ENCODE measurements around the gene CD36. TPM values are rescaled to one million over a fixed set of nuclear protein-coding genes. Genes with fewer than 3 reads are reported as not detected.

Gene CD36
- total and polyA plus RNA-seq, 10 of the 15 experiments (the other 5 are each of a cell fraction or from before 2014, with no cell fraction given), result 0.20 to 283 (median 172) TPM

- no peak overlapping the region for H3K4me3 ChIP-seq
- ChIA-PET POLR2A (no interaction called here), RAD21 (ENCODE audit: unreplicated experiment) (no interaction called here), SMC1A (ENCODE audit: uncharacterized antibody, unreplicated experiment) (interaction anchor here (0.7 kb wide), 1 partner anchor 21 kb away, joined by 3 read pairs; no protein-coding TSS in a partner anchor), CTCF (interaction anchor here (0.6 to 1.3 kb wide), 4 partner anchors 9 to 730 kb away, joined by 3 to 4 read pairs (median 4); no protein-coding TSS in a partner anchor)
- no peak overlapping the region for H3K27ac ChIP-seq (ENCODE audit: control insufficient read depth, insufficient read depth)
- BruUV-seq (replicated peaks), result no TSS peak
- FAIRE-seq (no peak), ATAC-seq (no peak), DNase-seq (ENCODE audit: low read depth, low spot score) (no peak)
- no peak overlapping the region for H2AFZ ChIP-seq (ENCODE audit: control insufficient read depth, low read depth, low read length)
- H3K9ac ChIP-seq (ENCODE audit: control insufficient read depth, insufficient read depth, low read length), result no peak overlapping the region
- no peak overlapping the region for H3K4me2 ChIP-seq (ENCODE audit: control insufficient read depth, insufficient read depth)
- no peaks in the 10 kb centered on the region for H3K4me1 ChIP-seq (ENCODE audit: control insufficient read depth, insufficient read depth, low read length)
- no peaks in the 10 kb centered on the region for H3K79me2 ChIP-seq (ENCODE audit: control insufficient read depth, insufficient read depth, low read length)
- H3K27me3 ChIP-seq (replicated peaks in 1 of 2; ENCODE audit: control insufficient read depth in 2 of 2, insufficient read depth in 2 of 2, low read length in 1 of 2), result no peaks in the 10 kb centered on the region
- no peak for TF ChIP-seq CUX1 (IDR thresholded peaks at IDR 0.05; ENCODE audit: insufficient replicate concordance, low read depth, low read length)
- no peak for TF ChIP-seq RUNX3 (IDR thresholded peaks at IDR 0.05; ENCODE audit: low read length)
- no peak for TF ChIP-seq NFXL1 (IDR thresholded peaks at IDR 0.05; ENCODE audit: borderline replicate concordance)
- TF ChIP-seq NBN (IDR thresholded peaks at IDR 0.05), result no peak
- TF ChIP-seq POLR2A (IDR thresholded peaks at IDR 0.05; ENCODE audit: low read depth, low read length), result no peak
- no peak for TF ChIP-seq ETV6 (conservative IDR thresholded peaks at IDR 0.05 in 1 of 2, IDR thresholded peaks at IDR 0.05 in 1 of 2; ENCODE audit: borderline replicate concordance in 1 of 2, low read depth in 1 of 2)
- TF ChIP-seq POLR2AphosphoS2 (IDR thresholded peaks at IDR 0.05; ENCODE audit: low read depth, low read length), result no peak
- TF ChIP-seq ZNF24 (IDR thresholded peaks at IDR 0.05), result no peak
- no peak for TF ChIP-seq RBBP5 (conservative IDR thresholded peaks at IDR 0.05)
- no peak for TF ChIP-seq YBX1 (IDR thresholded peaks at IDR 0.05)
- no peak for TF ChIP-seq HDAC6 (IDR thresholded peaks at IDR 0.05; ENCODE audit: unreplicated experiment)
- TF ChIP-seq, protein P1, sequence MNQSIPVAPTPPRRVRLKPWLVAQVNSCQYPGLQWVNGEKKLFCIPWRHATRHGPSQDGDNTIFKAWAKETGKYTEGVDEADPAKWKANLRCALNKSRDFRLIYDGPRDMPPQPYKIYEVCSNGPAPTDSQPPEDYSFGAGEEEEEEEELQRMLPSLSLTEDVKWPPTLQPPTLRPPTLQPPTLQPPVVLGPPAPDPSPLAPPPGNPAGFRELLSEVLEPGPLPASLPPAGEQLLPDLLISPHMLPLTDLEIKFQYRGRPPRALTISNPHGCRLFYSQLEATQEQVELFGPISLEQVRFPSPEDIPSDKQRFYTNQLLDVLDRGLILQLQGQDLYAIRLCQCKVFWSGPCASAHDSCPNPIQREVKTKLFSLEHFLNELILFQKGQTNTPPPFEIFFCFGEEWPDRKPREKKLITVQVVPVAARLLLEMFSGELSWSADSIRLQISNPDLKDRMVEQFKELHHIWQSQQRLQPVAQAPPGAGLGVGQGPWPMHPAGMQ (IDR thresholded peaks at IDR 0.05; ENCODE audit: borderline replicate concordance), result no peak
- TF ChIP-seq KLF5 (IDR thresholded peaks at IDR 0.05; ENCODE audit: partially characterized antibody), result no peak
- no peak for TF ChIP-seq NFYA (IDR thresholded peaks at IDR 0.05; ENCODE audit: borderline replicate concordance, low read depth, low read length)
- TF ChIP-seq NR2C2 (IDR thresholded peaks at IDR 0.05; ENCODE audit: borderline replicate concordance, control insufficient read depth, insufficient read length, low read depth), result no peak
- no peak for TF ChIP-seq SUPT20H (IDR thresholded peaks at IDR 0.05; ENCODE audit: borderline replicate concordance, control insufficient read depth, low read depth, low read length)
- no peaks in the 10 kb centered on the region for H3K9me3 ChIP-seq (replicated peaks; ENCODE audit: control insufficient read depth, insufficient read depth, low read length)
- H3K36me3 ChIP-seq (ENCODE audit: control insufficient read depth in 2 of 2, insufficient read depth in 2 of 2, low read length in 1 of 2), result no peaks in the 10 kb centered on the region
- WGBS (ENCODE audit: insufficient coverage, insufficient replicate concordance, low lambda C conversion rate, missing lambda C conversion rate), result 0% methylated on average over 1 of the region's 1 CpG
- in situ Hi-C loops (cut with MboI) (no loop called here), intact Hi-C loops (cut with micrococcal nuclease; ENCODE audit: unreplicated experiment) (no loop called here)
- no peaks in the 10 kb centered on the region for H4K20me1 ChIP-seq (ENCODE audit: control insufficient read depth, insufficient read depth)
Measured at GRCh38 chr7:80632139-80632538, 6.3 kb upstream of the CD36 start.
